GM18502 (cell line): Measurements from ENCODE around the gene LPXN.

Experiments used
- ATAC-seq: cut with Tn5 transposase; IDR thresholded peaks from one replicate; pipeline ENCODE4 v1.9.1; 2021; ENCODE audit warnings: mild to moderate bottlenecking; ENCODE audit not compliant: unreplicated experiment, poor library complexity

The LPXN gene

GRCh38 chr11:58575377-58576020, at the start of gene LPXN:
Gene LPXN (minus strand): TSS chr11:58575856. CDS start chr11:58575772, 84 bp downstream.
- ATAC-seq = no peak

GRCh38 chr11:58625086-58625485, 49.4 kb upstream of the LPXN start:
- ATAC-seq = no peak

GRCh38 chr11:58622344-58622743, 46.7 kb upstream of the LPXN start, which contains the start of gene CNTF:
Gene CNTF (plus strand): TSS chr11:58622665. CDS start chr11:58622753, 88 bp downstream.
- no peak for ATAC-seq

- ATAC-seq = no peak
Observed at GRCh38 chr11:58621586-58622262, 46.1 kb upstream of the LPXN start.

- ATAC-seq = no peak
Observed at GRCh38 chr11:58617976-58618557, 42.4 kb upstream of the LPXN start.

GRCh38 chr11:58616594-58616993, 40.9 kb upstream of the LPXN start:
- ATAC-seq = no peak

- ATAC-seq = no peak
Observed at GRCh38 chr11:58615559-58615958, 39.9 kb upstream of the LPXN start.

GRCh38 chr11:58613228-58613627, 37.6 kb upstream of the LPXN start:
- no peak for ATAC-seq

- ATAC-seq = peak; percentile 49
Observed at GRCh38 chr11:58609723-58610122, 34.1 kb upstream of the LPXN start.

GRCh38 chr11:58608331-58608730, 32.7 kb upstream of the LPXN start:
- ATAC-seq = no peak

- ATAC-seq = no peak
Observed at GRCh38 chr11:58606930-58607714, 31.5 kb upstream of the LPXN start.

GRCh38 chr11:58600510-58600909, 24.9 kb upstream of the LPXN start:
- no peak for ATAC-seq

- no peak for ATAC-seq
Observed at GRCh38 chr11:58597486-58598144, 22.0 kb upstream of the LPXN start.

GRCh38 chr11:58596621-58597020, 21.0 kb upstream of the LPXN start:
- ATAC-seq = no peak

GRCh38 chr11:58594826-58595225, 19.2 kb upstream of the LPXN start:
- ATAC-seq = no peak

- ATAC-seq = no peak
Observed at GRCh38 chr11:58592760-58593472, 17.3 kb upstream of the LPXN start.

GRCh38 chr11:58591659-58592058, 16.0 kb upstream of the LPXN start:
- no peak for ATAC-seq

GRCh38 chr11:58586998-58587397, 11.3 kb upstream of the LPXN start:
- ATAC-seq = no peak

- no peak for ATAC-seq
Observed at GRCh38 chr11:58582437-58582836, 6.8 kb upstream of the LPXN start.

GRCh38 chr11:58580311-58580710, 4.7 kb upstream of the LPXN start:
- ATAC-seq = no peak
